HUES6 (cell line): ENCODE data around the gene COL3A1.

Experiments used
- H3K27ac ChIP-seq: 2 replicates; pipeline ENCODE4 v1.7.0; 2013; ENCODE audit warnings: low read depth, mild to moderate bottlenecking, low read length, inconsistent platforms
- H3K27me3 ChIP-seq: 2 replicates; pipeline ENCODE4 v1.6.1; 2013; ENCODE audit warnings: low read length; ENCODE audit not compliant: control insufficient read depth, insufficient read depth
- H3K36me3 ChIP-seq: 2 replicates; pipeline ENCODE4 v1.6.1; 2013; ENCODE audit warnings: low read length; ENCODE audit not compliant: control insufficient read depth, insufficient read depth
- H3K4me1 ChIP-seq: 2 replicates; pipeline ENCODE4 v1.6.1; 2013; ENCODE audit warnings: low read length; ENCODE audit not compliant: control insufficient read depth, insufficient read depth
- H3K4me3 ChIP-seq: 2 replicates; pipeline ENCODE4 v1.5.1; 2013; ENCODE audit warnings: low read depth, low read length
- H3K9ac ChIP-seq: one replicate; pipeline ENCODE4 v1.6.1; 2013; ENCODE audit warnings: mild to moderate bottlenecking, low read length
- H3K9me3 ChIP-seq: 2 replicates; pipeline ENCODE4 v1.6.1; 2013; ENCODE audit warnings: low read depth, low read length; ENCODE audit not compliant: control insufficient read depth, insufficient read depth

Gene COL3A1

DNA sequence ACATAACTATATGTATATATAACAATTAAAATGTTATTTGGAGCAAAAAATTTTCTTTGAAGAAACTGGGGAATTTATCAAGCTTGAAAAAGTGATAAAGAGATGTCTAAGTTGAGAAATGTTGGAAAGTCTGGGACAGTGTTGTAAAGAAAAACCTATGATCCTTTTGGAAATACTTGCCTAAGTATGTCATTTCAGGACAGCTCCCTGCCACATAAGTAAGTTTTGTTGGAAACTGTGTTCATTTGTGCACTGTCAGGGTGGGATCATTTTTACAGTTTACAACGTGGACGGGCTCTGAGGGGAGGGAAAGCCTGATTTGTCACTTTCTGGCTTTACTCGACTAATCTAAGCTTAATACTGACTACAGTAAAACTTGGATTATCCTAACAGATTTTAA lies 10.4 kb upstream of the COL3A1 start:
- Histone ChIP-seq H3K9ac (no peak overlapping the region), H3K27ac (no peak overlapping the region), H3K4me1 (no peaks in the 10 kb centered on the region), H3K9me3 (no peaks in the 10 kb centered on the region), H3K27me3 (no peaks in the 10 kb centered on the region), H3K36me3 (no peaks in the 10 kb centered on the region), H3K4me3 (no peak overlapping the region)

DNA sequence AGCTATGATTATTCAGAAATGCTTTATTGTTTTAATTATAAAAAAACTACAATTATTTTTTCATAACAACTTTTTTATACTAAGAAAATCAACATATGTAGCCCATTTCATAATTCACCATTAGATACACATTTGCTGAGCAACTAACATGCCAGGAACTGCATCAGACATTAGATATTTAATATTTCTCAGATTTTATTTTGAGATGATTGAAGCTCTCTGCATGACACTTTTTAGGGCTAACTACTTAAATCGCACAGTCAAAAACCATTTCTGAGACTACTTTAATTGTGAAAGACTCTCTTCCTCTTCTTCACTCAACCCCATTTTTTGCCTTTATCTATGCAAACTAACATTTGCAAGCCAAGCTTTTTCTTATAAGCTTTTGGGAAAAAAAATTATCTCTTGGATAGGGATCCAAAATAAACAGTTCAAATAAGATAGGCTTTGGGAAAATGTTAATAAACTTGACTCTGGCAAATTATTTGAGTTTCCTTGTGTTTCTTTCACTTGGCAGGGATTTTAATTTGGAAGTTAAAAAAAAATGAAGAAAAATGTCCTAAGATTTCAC lies 9.1 kb upstream of the COL3A1 start:
- no peak overlapping the region for H3K4me3 ChIP-seq
- no peak overlapping the region for H3K9ac ChIP-seq
- no peak overlapping the region for H3K27ac ChIP-seq
- H3K4me1 ChIP-seq, result no peaks in the 10 kb centered on the region
- no peaks in the 10 kb centered on the region for H3K9me3 ChIP-seq
- H3K27me3 ChIP-seq, result no peaks in the 10 kb centered on the region
- H3K36me3 ChIP-seq, result no peaks in the 10 kb centered on the region

DNA sequence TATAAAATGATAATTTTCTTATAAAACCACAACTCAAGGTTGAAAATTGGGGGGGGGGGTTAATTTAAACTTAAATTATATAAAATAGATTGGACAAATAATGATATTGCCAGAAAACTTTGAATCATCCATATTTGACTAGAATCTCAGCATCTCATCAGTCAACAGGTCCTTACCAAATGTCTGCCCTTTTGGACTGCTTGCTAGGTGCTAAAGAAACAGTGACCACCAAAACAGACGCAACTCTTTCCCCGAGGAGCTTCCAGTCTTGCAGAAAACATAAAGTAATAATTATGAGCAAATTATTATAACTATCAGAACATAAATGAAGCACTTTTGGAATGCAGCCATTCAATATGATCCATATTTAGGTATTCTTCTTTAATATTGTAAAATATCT lies 8.6 kb upstream of the COL3A1 start:
- H3K9me3 ChIP-seq, result no peaks in the 10 kb centered on the region

DNA sequence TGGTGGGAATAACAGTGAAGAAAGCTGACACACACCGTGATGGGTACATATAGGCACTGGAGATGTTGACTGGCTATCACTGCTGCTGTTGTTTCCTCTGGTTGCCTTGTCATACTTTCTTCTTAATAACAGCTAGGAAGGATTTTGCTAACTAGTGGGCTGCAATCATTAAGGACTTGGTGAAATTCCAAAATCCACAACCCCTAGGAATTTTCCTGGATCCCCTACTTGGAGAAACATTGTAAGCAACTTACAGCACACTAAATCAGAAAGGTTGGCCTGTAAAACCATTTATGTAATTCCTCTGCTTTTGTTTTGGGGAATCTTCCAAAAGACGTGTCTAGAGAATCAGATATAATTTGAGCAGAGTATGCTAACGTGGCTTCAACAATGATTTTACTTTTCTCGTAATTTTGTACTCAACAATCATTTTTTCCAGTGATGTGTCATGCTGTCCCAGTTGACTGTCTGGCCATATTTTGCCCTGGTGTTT lies 8.0 kb upstream of the COL3A1 start:
- no peak overlapping the region for H3K9ac ChIP-seq
- H3K27me3 ChIP-seq, result no peaks in the 10 kb centered on the region
- no peaks in the 10 kb centered on the region for H3K4me1 ChIP-seq
- no peak overlapping the region for H3K27ac ChIP-seq
- no peak overlapping the region for H3K4me3 ChIP-seq
- H3K36me3 ChIP-seq, result no peaks in the 10 kb centered on the region
- H3K9me3 ChIP-seq, result no peaks in the 10 kb centered on the region

More for the DNA sequence above, 8.6 kb upstream of the COL3A1 start:
- Histone ChIP-seq H3K27me3 (no peaks in the 10 kb centered on the region), H3K4me1 (no peaks in the 10 kb centered on the region), H3K27ac (no peak overlapping the region), H3K36me3 (no peaks in the 10 kb centered on the region), H3K4me3 (no peak overlapping the region), H3K9ac (no peak overlapping the region)

DNA sequence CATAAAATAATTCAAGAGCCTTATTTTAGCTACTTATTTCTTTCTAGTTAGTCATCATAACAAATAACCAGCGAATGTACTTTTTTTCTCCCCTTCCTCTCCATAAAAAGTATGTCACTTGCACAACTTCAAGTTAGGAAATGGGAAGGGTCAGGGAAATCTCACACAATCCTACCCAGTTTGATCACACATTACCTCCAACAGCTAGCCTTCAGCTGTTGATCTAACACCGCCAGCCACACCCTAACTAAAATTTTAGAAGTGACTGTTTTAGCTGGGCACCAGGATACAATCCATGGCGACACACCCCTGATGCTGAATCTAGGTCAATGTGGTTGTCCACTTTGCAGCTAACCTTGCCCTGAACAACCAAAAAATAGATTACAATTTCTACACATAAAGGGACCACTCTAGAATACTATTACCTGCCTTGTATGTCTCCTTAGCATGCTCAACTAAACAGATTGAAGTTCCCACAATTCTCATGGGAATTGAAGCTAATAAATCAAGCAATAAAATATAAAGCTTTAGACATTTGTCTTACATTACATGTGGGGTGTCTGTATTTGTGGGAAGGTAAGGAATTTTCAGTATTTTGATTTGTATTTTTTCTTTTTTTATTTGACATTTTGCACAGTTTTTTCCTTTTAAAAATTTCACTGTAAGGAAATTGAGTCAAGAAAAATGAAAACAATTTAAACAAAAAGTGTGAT lies 7.3 kb upstream of the COL3A1 start:
- H3K36me3 ChIP-seq, result no peaks in the 10 kb centered on the region
- H3K4me3 ChIP-seq, result no peak overlapping the region
- no peaks in the 10 kb centered on the region for H3K4me1 ChIP-seq
- H3K27me3 ChIP-seq, result no peaks in the 10 kb centered on the region
- no peaks in the 10 kb centered on the region for H3K9me3 ChIP-seq
- H3K9ac ChIP-seq, result no peak overlapping the region
- H3K27ac ChIP-seq, result no peak overlapping the region

DNA sequence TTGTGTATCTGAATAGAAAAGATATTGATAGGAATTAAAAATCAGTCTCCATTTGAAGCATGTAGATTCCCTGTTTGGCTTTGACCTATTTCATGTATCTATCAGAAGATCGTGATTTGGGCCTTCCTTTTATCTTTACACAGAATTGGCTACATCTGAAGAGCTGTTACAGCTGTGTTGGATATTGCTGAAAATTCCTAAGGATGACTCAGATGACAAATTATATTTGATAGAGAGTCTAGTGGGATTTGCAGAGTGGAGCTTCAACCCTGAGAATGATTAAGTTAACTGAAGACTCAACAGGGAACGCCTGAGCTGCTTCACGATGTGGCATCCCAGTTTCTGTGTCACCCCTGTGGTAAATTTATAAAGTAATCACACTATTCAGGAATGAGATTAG lies 4.9 kb upstream of the COL3A1 start:
- H3K9me3 ChIP-seq, result no peaks in the 10 kb centered on the region
- no peak overlapping the region for H3K4me3 ChIP-seq
- H3K27ac ChIP-seq, result no peak overlapping the region
- H3K27me3 ChIP-seq, result no peaks in the 10 kb centered on the region
- H3K4me1 ChIP-seq, result no peaks in the 10 kb centered on the region
- H3K36me3 ChIP-seq, result no peaks in the 10 kb centered on the region
- no peak overlapping the region for H3K9ac ChIP-seq

DNA sequence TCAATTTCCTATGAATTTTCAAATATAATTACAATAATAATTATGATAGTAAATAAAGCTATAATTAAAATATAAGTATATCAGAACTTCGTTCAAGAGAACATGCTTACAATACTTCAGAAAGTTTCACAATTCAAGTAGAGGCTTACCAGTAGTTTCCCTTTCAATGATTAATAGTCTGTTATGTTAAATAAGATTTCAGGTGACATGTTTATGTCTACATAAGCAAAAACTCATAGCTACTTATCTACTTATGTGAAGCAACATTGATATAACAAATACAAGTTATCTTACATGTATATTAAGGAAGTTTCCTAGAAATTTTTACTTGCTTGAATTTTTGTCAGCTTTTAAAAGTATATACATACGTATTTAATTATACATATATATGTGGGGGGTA lies 4.5 kb upstream of the COL3A1 start:
- Histone ChIP-seq H3K4me1 (no peaks in the 10 kb centered on the region), H3K27me3 (no peaks in the 10 kb centered on the region), H3K36me3 (no peaks in the 10 kb centered on the region), H3K27ac (no peak overlapping the region), H3K4me3 (no peak overlapping the region), H3K9me3 (no peaks in the 10 kb centered on the region), H3K9ac (no peak overlapping the region)

DNA sequence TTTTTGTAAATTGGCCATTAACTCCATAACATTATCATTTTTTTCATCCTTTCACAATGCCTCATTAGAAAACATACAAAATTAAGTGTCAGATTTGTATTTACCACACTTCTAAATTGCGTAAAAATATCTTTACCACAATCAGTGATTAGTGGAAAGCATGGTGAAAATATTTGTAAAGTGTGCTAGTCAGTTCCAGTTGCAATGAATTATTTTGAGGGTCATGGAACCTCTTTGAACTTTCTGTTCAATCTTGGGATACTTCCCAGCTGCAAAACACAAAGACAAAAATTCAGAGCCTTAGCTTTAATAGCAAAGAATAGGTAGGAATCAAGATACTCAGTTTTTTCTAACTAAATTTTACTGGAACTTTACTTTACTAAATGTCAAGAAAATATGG lies 4.0 kb upstream of the COL3A1 start:
- Histone ChIP-seq H3K36me3 (no peaks in the 10 kb centered on the region), H3K9ac (no peak overlapping the region), H3K4me3 (no peak overlapping the region), H3K9me3 (no peaks in the 10 kb centered on the region), H3K27ac (no peak overlapping the region), H3K4me1 (no peaks in the 10 kb centered on the region), H3K27me3 (no peaks in the 10 kb centered on the region)

DNA sequence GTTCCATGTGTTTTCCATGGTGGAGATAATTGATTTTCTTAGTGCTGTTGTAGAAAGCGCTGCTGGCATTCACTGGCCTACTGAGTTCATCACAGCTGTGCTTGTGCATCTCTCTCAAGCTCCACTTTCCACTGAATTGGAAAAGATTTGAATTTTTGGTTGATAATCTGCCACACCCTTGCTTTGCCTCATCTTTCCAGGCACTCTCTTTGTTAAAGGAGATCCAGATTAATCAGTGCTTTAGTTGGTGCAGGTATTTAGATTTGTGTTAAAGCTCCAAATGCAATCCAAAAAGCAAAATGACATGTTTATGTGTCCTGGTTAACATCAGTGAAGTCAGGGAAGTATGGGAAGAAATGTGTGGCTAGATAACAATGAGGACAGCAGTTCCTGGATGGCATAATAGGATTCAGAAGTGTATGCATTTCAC lies 2.7 kb upstream of the COL3A1 start:
- no peaks in the 10 kb centered on the region for H3K9me3 ChIP-seq
- peaks cover 5% of the 10 kb centered on the region; the same call in 1 of the 2 replicates for H3K4me1 ChIP-seq
- no peak overlapping the region for H3K4me3 ChIP-seq
- no peak overlapping the region for H3K27ac ChIP-seq
- H3K9ac ChIP-seq, result no peak overlapping the region
- no peaks in the 10 kb centered on the region for H3K36me3 ChIP-seq
- no peaks in the 10 kb centered on the region for H3K27me3 ChIP-seq

DNA sequence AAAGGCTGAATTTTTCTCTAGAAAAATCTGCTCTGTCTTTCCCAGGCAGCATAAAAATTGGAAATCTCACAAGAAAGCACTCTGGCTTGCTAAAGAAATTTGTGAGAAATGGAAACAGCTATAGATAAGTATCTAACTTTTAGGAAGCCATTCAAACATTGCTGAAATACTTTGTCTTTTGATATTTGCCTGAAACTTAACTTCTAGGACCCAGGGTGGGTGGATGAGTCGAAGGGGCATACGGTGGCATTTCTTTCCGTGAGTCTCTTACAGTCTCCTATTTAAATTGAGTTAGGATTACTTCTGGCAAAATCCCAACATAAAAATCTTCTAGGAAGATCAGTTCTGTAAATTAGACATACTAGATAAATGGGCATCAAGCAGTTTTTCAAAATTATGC lies 532 bp upstream of the COL3A1 start:
- Histone ChIP-seq H3K36me3 (no peaks in the 10 kb centered on the region), H3K4me1 (peaks cover 5% of the 10 kb centered on the region; the same call in 1 of the 2 replicates), H3K9me3 (no peaks in the 10 kb centered on the region), H3K9ac (no peak overlapping the region), H3K27me3 (no peaks in the 10 kb centered on the region), H3K27ac (no peak overlapping the region), H3K4me3 (no peak overlapping the region)

DNA sequence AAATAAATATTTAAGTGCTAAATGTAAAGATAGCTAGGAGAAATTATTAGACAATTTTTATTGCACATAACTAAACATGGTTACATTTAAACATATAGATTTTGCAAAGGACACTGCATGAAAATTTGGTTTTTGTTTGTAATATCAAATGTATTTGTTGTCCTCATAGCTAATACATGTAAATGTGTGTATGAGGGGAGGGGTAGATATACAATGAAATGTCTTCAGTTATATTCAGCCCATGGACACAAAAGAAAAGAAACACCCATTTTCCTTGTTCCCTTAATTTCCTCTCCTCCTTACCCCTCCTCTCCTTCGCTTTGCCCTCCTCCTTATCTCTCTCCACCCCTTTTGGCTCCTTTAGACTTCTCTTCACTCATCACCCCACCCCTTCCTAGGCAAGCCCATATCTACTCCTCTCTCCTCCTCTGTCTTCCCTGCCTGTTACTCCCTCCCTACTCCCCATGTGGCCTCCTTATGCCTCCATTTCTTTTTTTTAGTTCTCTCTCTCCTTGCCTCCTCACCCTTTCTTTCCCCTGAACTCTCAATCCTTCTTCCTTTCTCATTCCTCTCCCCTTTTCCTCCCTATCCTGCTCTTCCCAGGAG lies 1.4 kb downstream of the COL3A1 start:
- H3K9ac ChIP-seq, result peak overlapping the region; percentile 45
- H3K27ac ChIP-seq, result no peak overlapping the region; the same call in 1 of the 2 replicates

More for the DNA sequence above, 1.4 kb downstream of the COL3A1 start:
- Histone ChIP-seq H3K36me3 (no peaks in the 10 kb centered on the region), H3K27me3 (no peaks in the 10 kb centered on the region), H3K4me3 (peak overlapping the region; percentile 40; the same call in 1 of the 2 replicates), H3K4me1 (peaks cover 5% of the 10 kb centered on the region; the same call in 1 of the 2 replicates), H3K9me3 (no peaks in the 10 kb centered on the region)
